Measurements from ENCODE around the gene JPH4. TPM values are rescaled to one million over a fixed set of nuclear protein-coding genes. Genes with fewer than 3 reads are reported as not detected.
"Not testable (repeated sequence)": the region's sequence is repeated elsewhere in the genome, so short reads cannot be mapped to it uniquely, and the experiment has no call there.

JPH4 gene
- total RNA-seq: under 0.01 and 0.13 TPM in 2 replicates

DNA sequence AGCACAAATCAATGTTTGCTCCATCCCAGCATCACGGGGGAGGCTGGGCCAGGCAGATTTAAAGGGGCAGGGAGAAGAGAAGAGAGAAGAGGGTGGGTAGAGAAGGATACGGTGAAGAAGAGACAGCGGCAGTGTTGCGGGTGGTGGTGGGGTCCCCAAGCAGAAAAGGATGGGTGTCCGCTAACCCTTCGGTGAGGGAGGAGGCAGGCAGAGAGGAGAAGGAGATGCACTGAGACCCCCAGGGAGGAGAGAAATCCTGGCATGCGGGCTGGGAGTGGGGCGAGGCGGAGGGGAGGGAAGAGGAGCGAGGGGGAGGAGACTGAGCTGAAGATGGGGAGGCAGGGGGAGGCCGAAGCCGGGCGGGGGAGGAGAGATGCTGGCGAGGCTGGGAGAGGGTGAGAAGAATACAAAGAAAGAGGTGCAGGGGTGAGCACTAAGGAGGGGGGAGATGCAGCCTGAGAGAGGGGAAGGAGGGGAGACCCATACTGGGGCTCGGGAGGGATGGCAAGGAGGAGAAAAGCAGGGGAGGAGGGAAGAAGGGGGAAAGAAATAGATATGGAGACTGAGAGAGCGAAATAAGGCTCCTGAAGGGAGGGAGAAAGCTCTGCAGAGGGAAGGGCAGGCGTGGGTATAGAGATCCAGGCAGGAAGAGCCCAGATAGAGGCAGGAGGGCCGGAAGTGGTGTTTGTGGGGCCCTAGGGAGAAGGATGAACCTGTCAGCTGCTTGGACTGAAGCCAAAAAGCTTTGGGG, at the start of gene JPH4:
JPH4 (minus strand) TSS at position 231 of the 751 bp plus-strand sequence. CDS start 1,337 bp downstream, outside the sequence.
- no peak for DNase-seq (ENCODE audit: low read depth in 2 of 2)

DNA sequence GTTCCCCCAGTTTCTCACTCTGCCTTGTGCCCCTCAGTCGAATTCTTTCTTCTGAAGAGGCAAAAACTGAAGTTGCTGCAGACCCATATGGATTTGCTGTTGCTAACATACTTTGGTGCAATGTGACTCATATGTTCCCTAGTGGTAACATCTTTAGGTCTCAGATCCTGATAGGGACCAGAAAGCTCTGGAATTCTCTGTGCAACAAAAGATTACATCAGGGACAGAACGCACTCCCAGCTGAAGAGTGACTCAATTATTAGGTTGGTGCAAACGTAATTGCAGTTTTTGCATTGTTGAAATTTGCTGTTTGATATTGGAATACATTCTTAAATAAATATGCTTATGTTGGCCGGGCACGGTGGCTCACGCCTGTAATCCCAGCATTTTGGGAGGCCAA, 49.4 kb upstream of the JPH4 start:
- DNase-seq (ENCODE audit: low read depth in 2 of 2): no peak

DNA sequence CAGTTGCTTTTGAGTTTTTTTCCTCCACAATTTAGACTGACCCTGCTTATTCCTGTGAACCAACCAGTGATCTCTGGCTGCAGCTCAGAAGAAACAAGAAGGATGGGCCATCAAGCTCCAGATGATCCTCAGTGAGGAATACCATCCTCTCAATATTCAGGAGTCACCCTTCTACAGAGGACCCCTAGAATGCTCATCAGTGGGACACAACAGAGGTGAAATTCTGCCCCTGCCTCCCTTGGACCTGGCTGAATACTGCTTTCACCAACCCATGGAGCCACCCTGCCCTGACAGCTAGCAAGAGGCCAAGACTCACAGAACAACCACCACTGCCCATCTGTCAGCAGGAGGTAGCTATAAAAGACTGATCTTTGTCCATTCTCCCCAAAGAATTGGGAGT, 48.4 kb upstream of the JPH4 start:
- no peak for DNase-seq (ENCODE audit: low read depth in 2 of 2)

DNA sequence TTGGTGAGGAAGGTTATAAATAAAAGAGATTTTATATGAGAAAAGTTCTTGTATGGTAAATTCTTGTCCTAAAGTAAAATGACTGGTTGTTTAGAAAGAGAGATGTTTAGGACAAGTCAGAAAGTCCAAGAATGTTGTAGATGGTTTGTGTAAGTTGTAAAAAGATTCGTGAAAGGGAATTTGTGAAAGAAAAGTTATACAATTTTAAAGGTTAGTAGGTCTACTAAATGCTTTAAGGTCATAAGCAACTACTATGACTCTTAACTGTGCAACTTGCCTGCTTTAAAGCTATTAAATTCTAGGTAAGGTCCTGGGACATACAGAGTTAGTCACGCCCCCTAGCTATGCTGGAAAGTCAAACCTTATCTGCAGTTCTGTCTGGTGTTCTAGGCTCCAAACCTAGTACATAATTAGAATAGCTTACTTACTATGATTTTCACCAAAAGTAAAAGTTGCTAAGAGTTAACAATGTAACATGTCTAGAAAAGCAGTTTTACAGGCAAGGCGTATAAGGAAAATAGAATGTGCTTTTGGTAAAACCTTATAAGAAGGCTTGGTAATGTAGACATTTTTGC, 46.3 kb upstream of the JPH4 start:
- DNase-seq (ENCODE audit: low read depth in 2 of 2): no peak

DNA sequence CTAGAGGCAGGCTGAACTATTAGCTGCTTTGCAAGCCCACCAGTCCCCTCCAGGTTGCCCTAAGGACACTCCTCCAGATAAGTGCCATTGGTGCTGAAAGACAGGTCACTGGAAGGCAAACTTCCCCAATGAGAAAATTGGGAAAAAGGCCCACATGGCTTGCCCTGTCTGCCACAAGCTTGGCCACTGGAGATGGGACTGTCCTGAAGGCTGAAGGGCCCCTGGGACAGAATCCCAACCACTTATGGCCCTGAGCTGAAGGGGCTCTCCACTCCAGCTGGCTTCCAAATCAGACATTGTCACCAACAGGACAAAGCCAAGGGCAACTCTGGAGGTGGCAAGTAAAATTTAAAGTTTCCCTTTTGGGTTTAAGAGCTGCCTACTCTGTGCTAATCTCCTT, 45.4 kb upstream of the JPH4 start:
- no peak for DNase-seq (ENCODE audit: low read depth in 2 of 2)

DNA sequence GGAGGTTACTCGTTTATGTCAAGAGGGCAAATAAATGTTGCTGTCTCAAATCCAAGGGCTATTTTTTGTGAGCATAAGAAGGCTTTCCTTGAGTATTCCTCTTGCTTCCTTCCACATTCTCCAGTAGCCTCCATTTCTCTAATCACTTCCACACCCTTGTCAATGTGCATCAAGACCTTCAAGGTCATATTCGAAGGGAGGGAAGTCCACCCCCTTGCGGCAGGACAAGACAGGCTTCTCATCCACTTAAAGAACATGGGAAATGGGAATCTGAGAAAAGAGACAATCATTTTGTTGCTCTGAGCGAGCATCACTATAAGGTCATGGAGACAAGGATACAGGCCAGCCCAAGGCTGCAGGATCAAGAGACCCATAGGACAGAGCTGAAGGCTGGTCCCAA, 44.4 kb upstream of the JPH4 start:
- DNase-seq (ENCODE audit: low read depth in 2 of 2): no peak

DNA sequence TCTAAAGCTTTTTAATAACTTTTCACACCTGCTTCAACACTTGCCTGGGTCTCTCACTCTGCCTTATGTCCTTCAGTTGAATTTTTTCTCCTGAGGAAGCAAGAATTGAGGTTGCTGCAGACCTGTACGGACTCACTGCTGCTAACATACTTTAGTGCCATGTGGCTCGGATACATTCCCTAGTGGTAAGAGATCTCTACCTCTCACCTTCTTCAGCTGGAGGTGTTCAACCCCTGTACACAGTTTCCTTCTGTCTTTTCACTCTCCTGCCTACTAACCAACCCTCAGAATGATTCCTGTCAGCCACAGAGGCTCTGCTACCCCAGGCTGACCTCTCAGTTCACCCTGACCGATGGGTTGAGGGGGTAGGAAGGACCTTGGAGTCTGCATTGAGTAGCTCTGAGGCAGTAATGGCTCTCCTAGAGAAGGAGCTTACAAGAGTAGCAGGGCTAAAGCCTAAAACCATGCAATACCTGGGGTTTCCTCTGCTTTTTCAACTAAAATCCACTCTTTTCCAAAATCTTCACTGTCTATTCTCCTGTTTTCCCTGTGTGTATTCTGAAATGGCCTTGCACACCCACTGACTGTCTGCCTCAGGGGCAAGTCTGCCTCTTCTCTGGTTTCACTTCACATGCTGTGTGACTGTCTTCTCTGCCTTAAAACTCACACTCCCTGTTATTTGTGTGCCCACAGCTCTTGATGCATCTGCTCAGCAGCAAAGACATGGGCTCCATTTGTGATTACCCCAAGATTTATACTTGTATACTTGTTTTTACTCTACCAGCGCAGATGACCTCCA, 43.5 kb upstream of the JPH4 start:
- no peak for DNase-seq (ENCODE audit: low read depth in 2 of 2)

DNA sequence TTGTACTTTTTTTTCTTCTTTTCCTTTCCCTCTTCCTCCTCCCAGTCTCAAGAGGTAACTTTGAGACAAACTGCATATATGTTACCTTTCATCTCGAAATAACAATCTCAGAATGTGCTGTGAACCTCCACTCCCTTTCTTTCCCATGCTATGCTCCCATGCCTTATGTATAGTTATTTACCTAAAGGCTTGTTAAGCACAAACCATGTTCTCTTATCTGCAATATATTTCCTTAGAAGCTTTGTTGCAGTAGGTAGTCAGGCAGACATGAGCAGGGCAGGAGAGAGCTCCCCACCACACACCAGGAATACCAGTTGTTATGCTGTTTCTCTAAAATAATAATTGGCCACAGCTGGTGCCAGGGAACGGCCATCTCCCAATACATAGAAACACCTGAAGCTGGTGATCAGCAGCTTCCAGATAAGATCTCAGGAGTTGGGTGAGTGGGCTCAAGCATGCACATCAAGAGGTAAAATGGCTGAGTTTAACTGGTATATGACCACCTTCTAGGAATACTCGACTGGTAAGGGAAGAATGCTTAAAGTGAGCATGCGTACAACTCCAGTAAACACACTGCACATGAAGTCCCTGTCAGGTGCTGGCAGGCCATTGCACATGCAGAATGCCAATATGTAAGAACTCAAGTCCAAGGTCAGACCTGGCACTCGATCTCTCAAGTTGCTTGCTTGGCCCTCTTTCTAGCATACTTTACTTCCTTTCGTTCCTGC, 42.8 kb upstream of the JPH4 start:
- no peak for DNase-seq (ENCODE audit: low read depth in 2 of 2)

DNA sequence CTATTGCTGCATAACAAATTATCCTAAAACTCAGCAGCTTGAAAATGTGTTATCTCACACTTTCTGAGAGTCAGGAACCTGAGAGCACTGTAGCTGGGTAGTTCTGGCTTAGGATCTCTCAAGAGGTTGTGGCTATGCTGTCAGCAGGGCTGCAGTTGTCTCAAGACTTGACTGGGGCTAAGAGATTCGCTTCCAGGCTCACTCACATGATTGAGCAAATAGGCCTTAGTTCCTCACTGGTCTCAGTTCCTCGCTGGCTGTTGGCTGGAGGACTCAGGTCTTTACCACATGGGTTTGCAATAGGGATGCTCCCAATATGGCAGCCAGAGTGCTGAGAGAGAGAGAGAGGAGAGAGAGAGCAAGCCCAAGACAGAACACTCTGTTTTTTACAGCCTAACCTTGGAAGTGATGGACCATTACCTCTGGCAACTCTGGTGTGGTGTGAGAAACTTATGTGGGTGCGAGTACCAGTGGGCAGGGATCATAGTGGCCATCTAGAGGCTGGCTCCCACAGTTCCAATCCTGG, 41.6 kb upstream of the JPH4 start:
- DNase-seq (ENCODE audit: low read depth in 2 of 2): no peak

DNA sequence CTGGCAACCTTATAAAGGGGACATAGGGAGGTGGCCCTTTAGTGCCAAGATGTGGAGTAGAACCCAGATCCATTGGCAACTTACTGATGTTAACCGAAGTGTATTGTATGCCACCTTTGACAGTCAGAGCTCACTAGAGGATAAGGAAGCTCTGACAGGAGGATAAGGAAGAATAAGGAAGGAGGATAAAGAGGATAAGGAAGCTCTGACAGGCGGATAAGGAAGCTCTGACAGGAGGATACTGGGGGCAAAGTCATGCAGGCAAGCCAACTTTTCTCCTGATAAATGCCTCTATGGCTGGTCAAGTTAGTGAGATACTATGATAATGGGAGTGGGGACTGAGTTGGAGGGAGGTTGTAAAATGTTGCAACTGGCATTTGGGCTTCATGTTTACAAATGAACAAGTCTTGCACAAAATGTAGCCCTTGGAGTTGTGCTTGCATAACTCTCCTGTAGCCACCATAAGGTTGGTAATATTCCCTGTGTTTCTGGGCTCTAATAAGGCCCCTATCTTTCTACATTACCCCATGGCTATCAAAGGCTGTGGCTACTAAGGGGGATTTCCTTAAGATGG, 39.9 kb upstream of the JPH4 start:
- no peak for DNase-seq (ENCODE audit: low read depth in 2 of 2)

DNA sequence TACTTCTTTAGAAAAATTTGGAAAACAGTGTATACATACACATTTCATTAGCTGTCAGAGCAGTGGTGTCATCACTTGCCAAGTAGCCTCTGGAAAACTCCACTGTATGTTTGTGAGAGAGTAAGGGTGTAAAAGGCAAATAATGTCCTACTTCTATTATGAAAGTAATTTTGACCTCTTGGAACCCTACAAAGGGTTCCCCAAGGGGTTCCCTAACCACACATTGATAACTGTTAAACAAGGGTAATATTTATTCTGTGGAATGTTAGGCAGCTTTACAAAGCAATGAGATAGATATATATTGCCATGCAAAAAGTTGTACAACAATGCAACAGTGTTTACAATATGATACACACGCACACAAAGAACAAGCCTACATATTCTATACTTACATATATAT, 38.9 kb upstream of the JPH4 start:
- no peak for DNase-seq (ENCODE audit: low read depth in 2 of 2)

DNA sequence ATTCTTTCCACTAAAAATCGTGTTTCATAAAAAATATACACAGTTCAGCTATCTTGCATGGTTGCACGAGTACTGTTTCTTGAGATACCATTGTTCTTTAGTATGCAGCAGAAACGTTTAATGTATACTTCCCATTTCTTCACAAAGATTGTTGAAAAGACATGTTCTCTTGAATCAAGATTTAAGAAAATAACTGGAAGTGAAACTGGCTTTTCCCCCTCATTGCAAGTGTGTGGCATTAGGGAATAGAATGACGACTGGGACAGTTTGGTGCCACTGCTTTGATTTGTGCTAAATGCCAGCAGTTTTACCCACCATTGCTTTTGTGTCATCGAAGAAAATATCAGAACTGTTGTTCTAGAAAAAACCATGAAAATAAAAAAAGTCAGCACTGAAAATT, 37.3 kb upstream of the JPH4 start:
- no peak for DNase-seq (ENCODE audit: low read depth in 2 of 2)

DNA sequence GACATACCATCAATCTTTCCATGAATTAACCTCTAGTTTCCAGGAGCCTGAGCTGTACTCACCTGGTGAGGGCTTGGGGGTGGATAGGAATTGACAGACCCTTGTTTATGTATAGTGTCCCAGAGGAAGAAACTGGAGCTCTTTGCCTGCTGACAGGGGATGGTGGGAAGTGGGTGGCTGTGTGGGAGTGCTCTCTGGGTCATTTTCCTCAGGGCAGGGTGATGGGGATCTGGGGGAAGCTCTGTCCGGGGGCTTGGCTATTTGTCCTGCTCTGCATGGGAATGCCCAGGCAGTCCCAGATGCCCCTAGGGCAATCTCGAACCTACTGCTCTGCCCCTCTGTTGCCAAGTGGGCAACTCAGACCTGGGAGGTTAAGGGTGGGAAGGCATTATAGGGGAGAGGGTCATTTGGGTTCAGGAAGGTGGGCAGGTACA, 35.8 kb upstream of the JPH4 start:
- DNase-seq (ENCODE audit: low read depth in 2 of 2): no peak

DNA sequence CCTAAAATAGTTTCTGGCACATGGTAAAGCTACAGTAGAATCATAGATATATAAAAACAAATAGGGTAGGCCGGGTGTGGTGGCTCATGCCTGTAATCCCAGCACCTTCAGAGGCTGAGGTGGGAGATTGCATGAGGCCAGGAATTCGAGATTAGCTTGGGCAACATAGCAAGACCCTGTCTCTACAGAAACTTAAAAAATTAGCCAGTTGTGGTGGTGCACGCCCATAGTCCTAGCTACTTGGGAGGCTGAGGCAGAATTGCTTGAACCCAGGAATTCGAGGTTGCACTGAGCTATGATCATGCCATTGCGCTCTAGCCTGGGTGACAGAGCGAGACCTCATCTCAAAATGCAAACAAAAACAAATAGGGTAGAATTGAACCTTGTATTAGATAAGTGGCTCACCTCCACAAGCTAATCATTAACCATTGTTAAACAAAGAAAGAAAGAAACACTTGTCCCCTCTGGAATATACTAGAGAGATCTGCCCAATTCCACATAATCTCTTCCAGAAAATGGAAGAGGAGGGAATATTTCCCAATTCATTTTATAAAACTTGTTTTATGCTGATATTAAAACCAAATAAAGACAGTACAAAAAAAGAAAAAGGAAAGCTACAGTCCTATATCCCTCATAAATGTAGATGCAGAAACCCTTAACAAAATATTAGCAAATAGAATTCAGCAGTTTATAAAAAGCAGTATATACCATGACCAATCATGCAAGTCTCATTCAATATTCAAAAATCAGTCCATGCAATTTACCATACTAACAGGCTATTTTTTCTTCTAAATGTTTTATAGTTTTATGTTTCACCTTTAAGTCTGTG, 34.9 kb upstream of the JPH4 start:
- no peak for DNase-seq (ENCODE audit: low read depth in 2 of 2)

DNA sequence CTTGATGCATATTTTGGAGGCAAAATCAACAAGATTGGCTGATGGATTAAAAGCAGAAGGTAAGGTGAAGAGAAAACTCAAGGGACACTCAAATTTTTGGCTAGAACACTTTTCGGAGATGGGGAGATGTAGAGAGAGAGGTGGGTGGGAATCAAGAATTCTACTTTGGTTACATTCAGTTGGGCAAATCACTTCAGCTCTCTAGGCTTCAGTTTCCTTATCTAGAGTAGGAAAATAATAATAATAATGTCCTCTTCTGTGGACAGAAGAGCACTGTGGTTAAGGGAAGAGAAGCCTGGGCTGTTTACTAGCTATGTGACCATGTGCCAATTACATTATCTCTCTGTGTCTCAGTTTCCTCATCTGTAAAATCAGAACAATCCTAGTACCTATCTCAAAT, 34.2 kb upstream of the JPH4 start:
- no peak for DNase-seq (ENCODE audit: low read depth in 2 of 2)

DNA sequence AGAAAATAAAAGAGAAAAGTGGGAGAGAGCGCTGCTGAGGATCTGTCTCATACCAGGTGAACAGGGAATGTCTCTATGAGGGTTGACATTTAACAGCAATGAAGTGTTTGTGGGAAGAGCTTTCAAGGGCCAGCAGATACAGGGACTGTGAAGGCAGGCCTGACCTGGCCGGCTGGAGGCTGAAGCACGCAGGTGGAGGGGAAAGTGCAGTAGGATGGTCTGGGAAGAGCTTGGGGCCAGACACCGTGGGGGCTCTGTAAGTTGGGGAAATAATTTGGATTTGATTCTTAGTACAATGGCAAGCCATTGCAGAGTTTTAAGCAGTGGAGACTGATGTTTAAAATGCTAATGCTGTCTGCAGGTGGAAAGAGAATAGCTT, 33.8 kb upstream of the JPH4 start:
- no peak for DNase-seq (ENCODE audit: low read depth in 2 of 2)

DNA sequence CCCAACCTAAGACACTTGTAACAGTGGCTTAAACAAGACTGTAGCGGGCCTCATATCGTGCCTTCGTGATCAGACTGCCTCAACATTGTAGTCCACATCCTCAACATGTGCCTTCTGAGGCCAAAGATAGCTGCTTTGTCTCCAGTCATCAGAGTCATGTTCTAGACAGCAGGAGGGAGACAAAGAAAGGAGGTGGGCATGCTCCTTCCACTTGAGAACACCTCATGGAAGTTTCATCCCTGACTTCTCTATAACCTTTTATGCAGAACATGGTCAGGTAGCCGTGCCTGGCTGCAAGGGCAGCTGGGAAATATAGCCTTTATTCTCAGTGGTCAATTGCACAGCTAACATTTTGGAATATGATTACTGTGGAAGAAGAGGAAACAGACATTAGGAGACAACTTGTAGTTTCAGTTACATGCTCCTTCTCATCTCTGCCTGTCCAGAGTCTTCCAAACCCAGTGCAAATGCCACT, 32.3 kb upstream of the JPH4 start:
- no peak for DNase-seq (ENCODE audit: low read depth in 2 of 2)

DNA sequence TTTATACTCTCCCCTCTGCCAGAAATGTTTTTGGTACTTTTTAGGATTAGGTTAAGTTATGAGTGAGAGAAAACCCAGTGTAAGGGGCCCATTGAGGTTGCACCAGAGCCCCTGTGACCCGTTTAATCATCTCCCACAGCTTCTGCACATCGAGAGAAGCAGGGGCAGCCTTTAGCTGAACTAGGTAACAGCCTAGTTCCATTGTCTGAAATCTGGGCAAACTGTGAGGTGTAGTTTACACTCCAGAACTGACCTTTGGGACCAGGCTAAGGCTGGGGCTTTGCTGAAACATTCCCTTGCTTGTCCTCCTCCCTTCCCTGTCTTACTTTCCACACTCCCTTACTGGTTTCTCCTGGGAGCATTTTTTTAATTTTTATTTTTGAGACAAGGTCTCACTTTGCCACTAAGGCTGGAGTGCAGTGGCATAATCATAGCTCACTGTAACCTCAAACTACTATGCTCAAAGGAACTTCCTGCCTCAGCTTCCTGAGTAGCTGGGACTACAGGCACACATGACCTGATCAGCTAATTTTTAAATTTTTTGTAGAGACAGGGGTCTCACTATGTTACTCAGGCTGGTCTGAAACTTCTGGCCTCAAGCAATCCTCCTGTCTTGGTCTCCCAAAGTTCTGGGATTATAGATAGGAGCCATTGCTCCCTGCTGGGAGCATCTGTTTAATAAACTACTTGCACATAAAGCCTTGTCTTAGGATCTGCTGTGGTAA, 31.7 kb upstream of the JPH4 start:
- DNase-seq (ENCODE audit: low read depth in 2 of 2): no peak

DNA sequence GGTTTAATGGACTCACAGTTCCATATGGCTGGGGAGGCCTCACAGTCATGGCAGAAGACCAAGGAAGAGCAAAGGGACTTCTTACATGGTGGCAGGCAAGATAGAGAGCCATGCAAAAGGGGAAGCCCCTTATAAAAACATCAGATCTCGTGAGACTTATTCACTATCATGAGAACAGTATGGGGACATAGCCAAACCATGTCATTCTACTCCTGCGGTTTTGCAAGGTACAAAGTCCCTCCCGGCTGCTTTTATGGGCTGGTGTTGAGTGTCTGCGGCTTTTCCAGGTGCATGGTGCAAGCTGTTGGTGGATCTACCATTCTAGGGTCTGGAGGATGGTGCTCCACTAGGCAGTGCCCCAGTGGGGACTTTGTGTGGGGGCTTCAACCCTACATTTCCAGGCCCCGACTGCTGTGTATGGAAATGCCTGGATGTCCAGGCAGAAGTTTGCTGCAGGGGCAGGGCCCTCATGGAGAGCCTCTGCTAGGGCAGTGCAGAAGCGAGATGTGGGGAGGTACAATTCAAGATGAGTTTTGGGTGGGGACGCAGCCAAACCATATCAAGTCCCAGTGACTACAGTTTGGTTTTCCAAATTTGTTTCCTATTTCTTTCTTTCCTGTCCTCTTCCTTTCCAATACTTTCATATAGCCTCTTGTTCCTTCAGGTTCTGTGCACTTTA, 31.0 kb upstream of the JPH4 start:
- not testable (repeated sequence) for DNase-seq (ENCODE audit: low read depth in 2 of 2)
